Left renal pelvis (tissue), 4 donors: ENCODE data around the gene IFNL2. TPM values are rescaled to one million over a fixed set of nuclear protein-coding genes. Genes with fewer than 3 reads are reported as not detected.

Experiments
- DNase-seq, 4 donors: peaks; one replicate each; pipeline ENCODE4 v3.0.0-alpha.2; 2013; ENCODE audit warnings: low read depth in 4 of 4, low spot score in 3 of 4
- polyA plus RNA-seq, 4 donors: library from polyadenylated mRNA; unstranded; fragments of 120-200 nt; gene quantifications; one replicate each; pipeline ENCODE4 v1.2.1, GENCODE V29; 2013; ENCODE audit not compliant: insufficient read length in 4 of 4

IFNL2 gene
- polyA plus RNA-seq, 4 donors = not detected

- no peak for DNase-seq
These were observed 47.7 kb downstream of the IFNL2 start for GRCh38 chr19:39315933-39316332.

GRCh38 chr19:39316627-39317321, 48.6 kb downstream of the IFNL2 start:
- DNase-seq = no peak

GRCh38 chr19:39317476-39317875, 49.3 kb downstream of the IFNL2 start:
- DNase-seq = no peak

GRCh38 chr19:39318071-39318470, 49.9 kb downstream of the IFNL2 start:
- DNase-seq = no peak

- DNase-seq = no peak
These were observed 50.5 kb downstream of the IFNL2 start for GRCh38 chr19:39318690-39319089.

- no peak for DNase-seq
These were observed 51.1 kb downstream of the IFNL2 start for GRCh38 chr19:39319098-39319891.

Other genes with a start within 250 kb of the IFNL2 start
- gene FBXO27, start 235.8 kb upstream of the IFNL2 start, polyA plus RNA-seq = 1 to 10 TPM; 3.9 to 9.8 (median 8.7) TPM
- gene ACP7, start 184.0 kb upstream of the IFNL2 start, polyA plus RNA-seq = under 1 TPM; 0.08 to 0.79 (median 0.34) TPM
- gene PAK4, start 142.6 kb upstream of the IFNL2 start, polyA plus RNA-seq = 10 to 100 TPM; 29.4 to 74.0 (median 49.6) TPM
- gene NCCRP1, start 71.4 kb upstream of the IFNL2 start, polyA plus RNA-seq = 1 to 10 TPM in 2 of 4 donors, under 1 TPM in 2; 0.08 to 3.9 (median 1.1) TPM
- gene SYCN, start 64.1 kb upstream of the IFNL2 start, polyA plus RNA-seq = not detected
- not detected for gene IFNL3, start 23.4 kb upstream of the IFNL2 start, polyA plus RNA-seq
- gene IFNL4, start 19.5 kb upstream of the IFNL2 start, polyA plus RNA-seq = under 1 TPM in 1 of 4 donors, not detected in 3; 0.34 TPM
- gene IFNL1, start 28.0 kb downstream of the IFNL2 start, polyA plus RNA-seq = not detected
- gene LRFN1, start 52.5 kb downstream of the IFNL2 start, polyA plus RNA-seq = 1 to 10 TPM; 1.2 to 2.0 (median 1.7) TPM
- 10 to 100 TPM; 22.1 to 23.8 (median 22.1) TPM for gene GMFG, start 67.6 kb downstream of the IFNL2 start, polyA plus RNA-seq
- 100 to 1,000 TPM in 3 of 4 donors, 10 to 100 TPM in 1; 89.6 to 139 (median 111) TPM for gene SAMD4B, start 74.0 kb downstream of the IFNL2 start, polyA plus RNA-seq
- 10 to 100 TPM; 53.9 to 76.8 (median 65.2) TPM for gene PAF1, start 122.7 kb downstream of the IFNL2 start, polyA plus RNA-seq
- gene MED29, start 123.0 kb downstream of the IFNL2 start, polyA plus RNA-seq = 10 to 100 TPM; 34.1 to 42.3 (median 38.4) TPM
- 100 to 1,000 TPM in 1 of 4 donors, 10 to 100 TPM in 3; 18.4 to 945 (median 37.0) TPM for gene ZFP36, start 138.5 kb downstream of the IFNL2 start, polyA plus RNA-seq
- gene PLEKHG2, start 144.3 kb downstream of the IFNL2 start, polyA plus RNA-seq = 100 to 1,000 TPM in 1 of 4 donors, 10 to 100 TPM in 3; 67.3 to 130 (median 90.1) TPM
- 1,000 to 10,000 TPM; 1,121 to 1,373 (median 1,329) TPM for gene RPS16, start 167.6 kb downstream of the IFNL2 start, polyA plus RNA-seq
- 100 to 1,000 TPM; 112 to 158 (median 132) TPM for gene SUPT5H, start 177.2 kb downstream of the IFNL2 start, polyA plus RNA-seq
- gene TIMM50, start 212.4 kb downstream of the IFNL2 start, polyA plus RNA-seq = 10 to 100 TPM; 48.5 to 94.1 (median 74.2) TPM
- under 1 TPM; 0.33 to 0.78 (median 0.64) TPM for gene DLL3, start 230.6 kb downstream of the IFNL2 start, polyA plus RNA-seq
- 1 to 10 TPM; 3.2 to 8.2 (median 5.5) TPM for gene SELENOV, start 246.7 kb downstream of the IFNL2 start, polyA plus RNA-seq